GM11168 (cell line): ENCODE results near the gene MT1M.

Experiments
- in situ Hi-C: fragments of 300-500 bp; cut with MboI; formaldehyde crosslinking; loops from one replicate; pipeline ENCODE4 v1.12.0; 2022; ENCODE audit warnings: low sequenced_read_pairs; ENCODE audit not compliant: unreplicated experiment

Gene MT1M

DNA sequence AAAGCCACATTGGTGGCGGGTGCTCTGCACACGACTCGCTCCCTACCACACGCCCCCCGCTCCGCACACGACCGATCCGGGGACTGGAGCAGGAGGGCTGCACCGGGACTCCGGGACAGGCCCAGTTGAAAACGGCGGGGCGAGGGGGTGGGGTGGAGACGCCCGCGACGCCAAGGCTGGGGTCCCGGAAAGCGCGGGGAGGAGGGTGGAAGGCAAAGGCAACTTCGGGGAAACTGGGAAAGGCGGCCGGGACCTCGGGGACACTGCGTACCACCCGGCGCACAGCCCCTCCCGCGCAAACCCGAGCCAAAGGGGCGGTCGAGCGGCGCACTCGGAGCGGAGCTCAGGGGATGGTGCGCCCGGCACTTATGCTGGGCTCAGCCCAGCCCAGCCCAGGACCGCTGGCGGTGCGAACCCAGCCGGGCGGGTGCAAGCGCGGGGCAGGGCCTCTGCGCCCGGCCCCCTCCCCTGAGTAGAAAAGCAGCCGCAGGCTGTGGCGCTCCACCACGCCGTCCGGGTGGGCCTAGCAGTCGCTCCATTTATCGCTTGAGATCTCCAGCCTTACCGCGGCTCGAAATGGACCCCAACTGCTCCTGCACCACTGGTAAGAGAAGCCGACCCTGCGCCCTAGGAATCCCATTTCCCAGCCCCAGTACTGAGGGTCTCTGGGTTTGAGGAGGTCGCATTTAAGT, at the start of gene MT1M:
Gene MT1M, plus strand, starts transcription at position 504 of the 692 bp plus-strand sequence. Its CDS starts 73 bp downstream, at position 577.
- in situ Hi-C loops, result no loop called here

GRCh38 chr16:56582911-56583310, 49.5 kb upstream of the MT1M start:
- in situ Hi-C loops, result loop anchor here (10.0 kb wide), 1 partner anchor 112 kb away; no protein-coding TSS in a partner anchor

DNA sequence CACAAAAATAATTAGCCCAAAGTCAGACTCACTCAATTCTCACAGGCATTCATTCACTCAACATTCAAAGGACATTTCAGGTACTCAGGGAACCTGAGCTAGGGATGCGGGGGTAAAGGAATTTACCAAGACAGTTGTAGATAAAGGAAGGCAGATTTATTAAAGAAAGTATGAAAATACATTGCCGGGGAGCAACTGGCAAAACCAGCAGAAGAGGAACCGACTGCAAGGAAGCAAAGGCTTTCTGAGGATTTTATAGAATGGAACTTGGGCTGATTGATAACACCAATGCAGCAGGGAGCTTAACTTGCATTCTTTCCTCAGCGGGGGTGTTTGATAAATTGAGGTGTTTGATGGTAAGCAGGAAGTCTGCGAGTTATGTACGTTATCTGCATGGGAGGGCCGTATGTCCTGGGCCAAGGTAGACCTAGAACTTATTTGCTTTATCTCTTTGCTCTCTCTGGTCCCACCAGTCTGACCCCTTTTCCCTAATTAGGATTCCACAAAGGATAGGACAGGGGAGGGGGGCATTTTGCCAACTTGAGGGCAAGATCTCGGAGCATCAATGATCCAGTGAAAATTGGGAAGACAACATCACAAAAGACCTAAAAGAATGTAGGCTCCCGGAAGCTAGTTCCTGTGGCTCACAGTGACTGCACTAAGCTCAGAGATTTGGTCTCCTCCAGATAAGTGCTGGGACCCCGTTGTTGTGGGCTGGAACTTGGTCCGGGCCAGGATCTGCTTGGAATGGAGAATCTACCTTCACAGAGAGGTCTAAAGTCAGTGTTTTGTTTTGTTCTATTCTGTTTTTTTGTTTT, 48.9 kb upstream of the MT1M start:
- in situ Hi-C loops, result loop anchor here (10.0 kb wide), 1 partner anchor 111 kb away; no protein-coding TSS in a partner anchor

DNA sequence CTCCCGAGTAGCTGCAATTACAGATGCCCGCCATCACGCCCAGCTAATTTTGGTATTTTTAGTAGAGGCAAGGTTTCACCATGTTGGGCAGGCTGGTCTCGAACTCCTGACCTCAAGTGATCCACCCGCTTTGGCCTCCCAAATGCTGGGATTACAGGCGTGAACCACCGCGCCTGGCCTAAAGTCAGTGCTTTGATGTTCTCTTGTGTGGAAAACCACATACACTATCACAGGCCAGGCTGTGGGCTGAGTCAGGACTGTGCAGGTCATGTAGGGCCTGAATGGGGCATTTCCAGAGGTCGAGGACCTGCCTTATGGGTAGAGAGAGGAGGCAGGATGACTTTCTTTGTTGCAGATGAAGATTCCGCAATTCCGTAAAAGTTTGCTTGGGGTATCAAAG, 48.2 kb upstream of the MT1M start:
- in situ Hi-C loops, result loop anchor here (10.0 kb wide), 1 partner anchor 111 kb away; no protein-coding TSS in a partner anchor

GRCh38 chr16:56588781-56589140, 43.7 kb upstream of the MT1M start:
- in situ Hi-C loops, result loop anchor here (10.0 kb wide), 1 partner anchor 106 kb away; no protein-coding TSS in a partner anchor

DNA sequence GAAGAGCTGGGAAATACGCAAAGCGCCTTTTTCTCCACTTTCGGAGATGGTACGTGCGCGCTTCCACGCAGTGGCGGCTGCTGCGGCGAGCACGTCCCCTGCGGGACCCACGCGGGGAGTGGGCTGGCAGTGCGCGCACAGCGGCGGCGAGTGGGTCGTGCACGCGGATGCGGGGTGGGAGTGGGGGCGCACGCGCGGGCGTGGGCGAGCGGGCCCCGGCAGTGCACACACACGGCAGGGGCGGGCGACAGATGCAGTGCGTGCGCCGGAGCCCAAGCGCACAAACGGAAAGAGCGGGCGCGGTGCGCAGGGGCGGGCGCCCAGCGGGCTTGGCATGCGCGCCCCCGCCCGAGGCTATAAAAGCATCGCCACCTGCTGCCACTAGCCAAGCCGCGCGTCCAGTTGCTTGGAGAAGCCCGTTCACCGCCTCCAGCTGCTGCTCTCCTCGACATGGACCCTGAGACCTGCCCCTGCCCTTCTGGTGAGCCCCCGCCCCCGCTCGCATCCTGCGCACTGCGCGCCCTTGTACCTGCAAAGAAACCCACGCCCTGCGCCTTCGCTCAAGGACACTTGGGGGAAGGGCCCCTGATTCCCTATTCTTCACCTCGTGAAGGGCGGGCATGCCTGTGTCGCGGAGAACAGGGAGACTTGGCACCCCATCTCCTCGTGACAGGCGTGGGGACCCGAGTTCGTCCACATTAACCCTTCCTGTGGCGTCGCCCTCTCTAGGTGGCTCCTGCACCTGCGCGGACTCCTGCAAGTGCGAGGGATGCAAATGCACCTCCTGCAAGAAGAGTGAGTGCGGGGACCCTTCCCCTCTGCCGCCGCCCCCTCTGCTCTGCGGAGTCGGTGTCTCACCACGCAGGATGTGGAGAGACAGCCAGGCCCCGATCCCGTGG, 43.1 kb upstream of the MT1M start, which contains the start of gene MT3:
Gene MT3, plus strand, starts transcription at position 388 of the 899 bp plus-strand sequence. Its CDS starts 63 bp downstream, at position 451.
- in situ Hi-C loops, result loop anchor here (10.0 kb wide), 1 partner anchor 105 kb away; no protein-coding TSS in a partner anchor

DNA sequence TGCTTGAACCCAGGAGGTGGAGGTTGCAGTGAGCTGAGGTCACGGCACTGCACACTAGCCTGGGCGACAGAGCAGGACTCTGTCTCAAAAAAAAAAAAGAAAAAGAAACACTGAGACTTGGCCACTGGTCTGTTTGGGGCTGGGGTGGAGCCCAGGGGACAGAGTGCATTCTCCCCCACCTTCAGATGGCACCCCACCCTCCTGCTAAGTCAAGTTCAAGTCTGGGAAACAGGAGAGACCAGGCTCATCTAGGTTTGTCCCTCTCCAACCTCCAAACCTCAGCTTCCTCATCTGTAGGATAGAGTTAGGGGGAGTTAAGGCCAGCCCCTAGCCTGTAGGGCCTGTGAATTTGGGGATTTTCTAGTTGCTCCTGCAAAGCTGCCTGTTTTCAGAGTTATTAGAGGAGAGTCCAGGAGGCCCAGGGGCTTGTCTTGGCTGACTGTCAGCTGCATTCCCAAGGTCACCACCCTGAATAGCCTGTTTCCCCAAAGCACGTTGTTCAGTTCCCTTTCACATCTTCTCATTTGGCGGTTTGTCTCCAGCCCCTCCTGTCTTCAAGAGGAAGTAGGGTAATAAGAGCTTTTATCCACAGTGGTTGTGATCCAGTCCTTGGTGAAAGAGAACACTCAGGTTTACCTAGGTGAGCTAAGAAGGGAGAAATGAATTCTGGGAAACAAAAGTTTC, 40.9 kb upstream of the MT1M start:
- in situ Hi-C loops, result no loop called here

GRCh38 chr16:56593573-56594291, 38.7 kb upstream of the MT1M start:
- in situ Hi-C loops, result no loop called here

DNA sequence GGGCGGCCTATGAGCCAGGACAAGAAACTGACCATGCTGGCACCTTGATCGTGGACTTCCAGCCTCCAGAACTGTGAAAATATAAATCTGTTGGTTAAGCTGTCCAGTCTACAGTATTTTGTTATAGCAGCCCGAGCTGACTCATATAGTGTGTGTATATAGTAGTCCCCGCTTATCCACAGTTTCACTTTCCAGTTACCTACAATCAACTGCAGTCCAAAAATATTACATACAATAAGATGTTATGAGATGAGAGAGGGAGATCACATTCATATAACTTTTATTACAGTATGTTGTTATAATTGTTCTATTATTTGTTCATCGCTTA, 38.2 kb upstream of the MT1M start:
- in situ Hi-C loops, result no loop called here

- in situ Hi-C loops, result no loop called here
Measured at GRCh38 chr16:56600398-56600999, 32.0 kb upstream of the MT1M start.

GRCh38 chr16:56601325-56601724, 31.1 kb upstream of the MT1M start:
- in situ Hi-C loops, result no loop called here

- in situ Hi-C loops, result no loop called here
Measured at GRCh38 chr16:56603589-56603988, 28.9 kb upstream of the MT1M start.

- in situ Hi-C loops, result no loop called here
Measured at GRCh38 chr16:56604966-56605365, 27.5 kb upstream of the MT1M start.

- in situ Hi-C loops, result no loop called here
Measured at GRCh38 chr16:56605475-56605874, 27.0 kb upstream of the MT1M start.

DNA sequence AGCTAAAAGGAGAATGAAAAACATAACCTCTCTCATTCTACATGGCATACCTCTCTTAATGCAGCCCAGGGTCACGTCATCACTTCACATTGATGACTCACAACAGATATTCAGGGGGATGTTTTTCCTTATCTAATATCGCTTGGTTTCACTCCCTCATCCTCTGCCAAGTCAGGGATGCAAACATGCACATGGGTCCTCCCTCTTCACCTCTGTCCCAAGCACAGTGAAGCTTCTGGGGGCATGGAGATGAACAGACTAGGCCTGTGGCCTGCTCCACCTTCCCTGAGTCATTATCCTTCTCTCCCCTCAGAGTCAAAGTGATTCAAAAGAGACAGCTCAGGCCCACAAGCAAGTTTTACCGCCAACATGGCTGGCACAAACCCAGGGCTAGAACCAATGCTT, 26.4 kb upstream of the MT1M start:
- in situ Hi-C loops, result no loop called here

DNA sequence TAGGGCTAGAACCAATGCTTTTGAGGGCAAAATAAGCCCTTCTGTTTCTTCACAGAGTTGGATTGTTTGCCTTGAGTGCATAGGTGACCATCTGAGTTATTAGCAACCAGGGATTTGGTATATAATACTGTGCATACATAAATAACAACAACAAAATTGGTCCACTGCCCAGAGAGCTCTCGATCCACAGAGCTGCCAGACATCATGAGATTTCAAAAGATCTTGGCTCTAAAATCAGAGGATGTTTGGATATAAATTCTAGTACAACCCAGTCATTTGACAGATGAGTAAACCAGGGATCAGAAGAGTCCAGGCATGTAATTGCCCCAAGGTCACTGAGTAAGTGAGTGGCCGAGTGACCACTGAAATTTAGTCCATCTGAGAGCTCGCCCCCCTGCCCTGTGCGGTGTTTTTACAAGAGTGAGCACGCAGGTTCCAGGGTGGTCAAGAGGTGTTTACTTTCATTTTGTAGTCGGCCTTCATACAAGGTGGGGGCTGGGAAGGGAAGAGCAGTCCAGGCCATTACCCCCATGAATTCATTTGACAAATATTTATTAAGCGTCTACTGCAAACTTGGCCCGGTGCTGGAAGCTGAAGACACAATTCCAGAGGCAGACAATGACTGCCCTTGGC, 25.9 kb upstream of the MT1M start:
- in situ Hi-C loops, result no loop called here

DNA sequence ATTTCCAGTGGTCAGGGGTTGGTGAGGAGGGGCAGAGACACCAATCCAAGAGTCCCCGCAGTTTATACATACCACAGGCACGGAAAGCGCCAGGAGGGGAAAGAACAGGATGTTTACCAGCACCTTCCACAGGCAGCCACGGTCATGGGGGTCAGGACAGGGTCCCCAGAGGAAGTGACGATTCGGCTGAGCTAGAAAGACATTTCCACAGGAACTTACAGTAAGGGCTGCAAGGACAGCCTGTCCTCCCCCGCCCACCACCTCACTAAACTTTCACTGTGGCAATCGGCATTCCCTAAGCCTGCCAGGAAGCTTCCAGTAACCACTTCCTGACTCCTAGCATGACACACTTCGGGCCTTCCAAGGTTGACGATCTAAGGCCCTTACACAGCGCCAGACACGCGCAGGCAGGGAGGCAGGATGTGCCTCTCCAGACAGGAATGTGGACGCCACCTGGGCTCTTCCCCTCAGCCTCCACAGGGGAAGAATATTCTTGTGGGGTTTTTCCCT, 25.3 kb upstream of the MT1M start:
- in situ Hi-C loops, result no loop called here

GRCh38 chr16:56607675-56608042, 24.8 kb upstream of the MT1M start:
- in situ Hi-C loops, result no loop called here
